ENCODE data around the gene HSPB6.
"Not testable (repeated sequence)": the region's sequence is repeated elsewhere in the genome, so short reads cannot be mapped to it uniquely, and the experiment has no call there.

The HSPB6 gene

GRCh38 chr19:35729021-35729420, 27.8 kb downstream of the HSPB6 start:
- DNase-seq: no peak

GRCh38 chr19:35727956-35728706, 28.7 kb downstream of the HSPB6 start:
- DNase-seq: no peak

GRCh38 chr19:35727053-35727955, 29.5 kb downstream of the HSPB6 start:
- DNase-seq: no peak

GRCh38 chr19:35725216-35725861, 31.5 kb downstream of the HSPB6 start:
- DNase-seq: no peak

- no peak for DNase-seq
These were observed 32.3 kb downstream of the HSPB6 start for GRCh38 chr19:35724560-35724959.

- DNase-seq: not testable (repeated sequence)
These were observed 32.7 kb downstream of the HSPB6 start for GRCh38 chr19:35724132-35724531.

- no peak for DNase-seq
These were observed 33.2 kb downstream of the HSPB6 start for GRCh38 chr19:35723671-35724070.

GRCh38 chr19:35722897-35723296, 33.9 kb downstream of the HSPB6 start:
- DNase-seq: no peak

GRCh38 chr19:35722461-35722860, 34.4 kb downstream of the HSPB6 start:
- no peak for DNase-seq

- DNase-seq: no peak
These were observed 35.5 kb downstream of the HSPB6 start for GRCh38 chr19:35721374-35721773.

- no peak for DNase-seq
These were observed 36.2 kb downstream of the HSPB6 start for GRCh38 chr19:35720648-35721047.

GRCh38 chr19:35720163-35720524, 36.7 kb downstream of the HSPB6 start:
- no peak for DNase-seq

- DNase-seq: no peak
These were observed 37.2 kb downstream of the HSPB6 start for GRCh38 chr19:35719402-35720162.

GRCh38 chr19:35718345-35719041, 38.3 kb downstream of the HSPB6 start:
- peak; percentile 60 for DNase-seq

GRCh38 chr19:35717665-35718344, 39.0 kb downstream of the HSPB6 start, which contains the start of gene KMT2B:
Gene KMT2B (plus strand): TSS chr19:35718003. CDS start chr19:35718019, 16 bp downstream.
- DNase-seq: no peak

GRCh38 chr19:35716801-35717664, 39.8 kb downstream of the HSPB6 start:
- DNase-seq: peak; percentile 97

- peak; percentile 25 for DNase-seq
These were observed 40.6 kb downstream of the HSPB6 start for GRCh38 chr19:35715981-35716800.

- DNase-seq: no peak
These were observed 41.4 kb downstream of the HSPB6 start for GRCh38 chr19:35715355-35715809.

- DNase-seq: no peak
These were observed 42.1 kb downstream of the HSPB6 start for GRCh38 chr19:35714601-35715354.
